Measurements from ENCODE around the gene WWP2.

Gene WWP2

GRCh38 chr16:69880640-69881133 lies 118.6 kb downstream of the WWP2 start:
- DNase-seq (ENCODE audit: low read depth in 2 of 2) = peak in 1 of 2 donors; percentile 65
- no peak overlapping the region for H3K4me3 ChIP-seq (replicated peaks in 1 of 2; ENCODE audit: low read depth in 2 of 2, low read length in 2 of 2)
- no peak for TF ChIP-seq CTCF (IDR thresholded peaks at IDR 0.05; ENCODE audit: low read depth, low read length)

GRCh38 chr16:69881141-69881540 lies 119.0 kb downstream of the WWP2 start:
- H3K4me3 ChIP-seq (replicated peaks in 1 of 2; ENCODE audit: low read depth in 2 of 2, low read length in 2 of 2) = no peak overlapping the region
- no peak for TF ChIP-seq CTCF (IDR thresholded peaks at IDR 0.05; ENCODE audit: low read depth, low read length)
- DNase-seq (ENCODE audit: low read depth in 2 of 2) = no peak

GRCh38 chr16:69883744-69884143 lies 121.6 kb downstream of the WWP2 start:
- TF ChIP-seq CTCF (IDR thresholded peaks at IDR 0.05; ENCODE audit: low read depth, low read length) = no peak
- no peak for DNase-seq (ENCODE audit: low read depth in 2 of 2)
- no peak overlapping the region for H3K4me3 ChIP-seq (replicated peaks in 1 of 2; ENCODE audit: low read depth in 2 of 2, low read length in 2 of 2)

GRCh38 chr16:69885722-69886121 lies 123.6 kb downstream of the WWP2 start:
- no peak for TF ChIP-seq CTCF (IDR thresholded peaks at IDR 0.05; ENCODE audit: low read depth, low read length)
- DNase-seq (ENCODE audit: low read depth in 2 of 2) = no peak
- H3K4me3 ChIP-seq (replicated peaks in 1 of 2; ENCODE audit: low read depth in 2 of 2, low read length in 2 of 2) = no peak overlapping the region

GRCh38 chr16:69886726-69887125 lies 124.6 kb downstream of the WWP2 start:
- no peak overlapping the region for H3K4me3 ChIP-seq (replicated peaks in 1 of 2; ENCODE audit: low read depth in 2 of 2, low read length in 2 of 2)
- DNase-seq (ENCODE audit: low read depth in 2 of 2) = no peak
- TF ChIP-seq CTCF (IDR thresholded peaks at IDR 0.05; ENCODE audit: low read depth, low read length) = no peak

- no peak for DNase-seq (ENCODE audit: low read depth in 2 of 2)
Measured at GRCh38 chr16:69888005-69888590, 126.0 kb downstream of the WWP2 start.

More at GRCh38 chr16:69888005-69888590, 126.0 kb downstream of the WWP2 start:
- TF ChIP-seq CTCF (IDR thresholded peaks at IDR 0.05; ENCODE audit: low read depth, low read length) = no peak
- H3K4me3 ChIP-seq (replicated peaks in 1 of 2; ENCODE audit: low read depth in 2 of 2, low read length in 2 of 2) = no peak overlapping the region
